ENCODE data around the gene DGKB.

DNA sequence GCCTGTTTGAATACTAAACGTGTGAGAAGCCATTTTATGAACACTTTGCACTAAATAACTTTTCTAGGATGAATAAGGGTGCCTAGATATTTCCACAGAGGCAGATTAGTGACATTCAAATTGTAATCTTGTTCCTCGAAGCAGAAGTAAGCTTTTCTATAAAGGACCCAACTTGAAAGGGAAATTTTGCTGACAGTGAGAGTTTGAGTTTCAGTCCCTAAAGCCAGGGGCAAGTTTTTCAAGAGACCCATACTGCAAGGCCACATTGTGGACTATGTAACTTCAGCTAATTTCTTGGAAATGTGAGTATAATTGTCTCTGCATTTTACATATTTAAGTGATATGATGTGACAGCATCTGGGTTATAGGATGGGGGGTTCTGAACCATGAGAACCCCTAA is 525.8 kb downstream of the DGKB start:
- TF ChIP-seq, protein P1, sequence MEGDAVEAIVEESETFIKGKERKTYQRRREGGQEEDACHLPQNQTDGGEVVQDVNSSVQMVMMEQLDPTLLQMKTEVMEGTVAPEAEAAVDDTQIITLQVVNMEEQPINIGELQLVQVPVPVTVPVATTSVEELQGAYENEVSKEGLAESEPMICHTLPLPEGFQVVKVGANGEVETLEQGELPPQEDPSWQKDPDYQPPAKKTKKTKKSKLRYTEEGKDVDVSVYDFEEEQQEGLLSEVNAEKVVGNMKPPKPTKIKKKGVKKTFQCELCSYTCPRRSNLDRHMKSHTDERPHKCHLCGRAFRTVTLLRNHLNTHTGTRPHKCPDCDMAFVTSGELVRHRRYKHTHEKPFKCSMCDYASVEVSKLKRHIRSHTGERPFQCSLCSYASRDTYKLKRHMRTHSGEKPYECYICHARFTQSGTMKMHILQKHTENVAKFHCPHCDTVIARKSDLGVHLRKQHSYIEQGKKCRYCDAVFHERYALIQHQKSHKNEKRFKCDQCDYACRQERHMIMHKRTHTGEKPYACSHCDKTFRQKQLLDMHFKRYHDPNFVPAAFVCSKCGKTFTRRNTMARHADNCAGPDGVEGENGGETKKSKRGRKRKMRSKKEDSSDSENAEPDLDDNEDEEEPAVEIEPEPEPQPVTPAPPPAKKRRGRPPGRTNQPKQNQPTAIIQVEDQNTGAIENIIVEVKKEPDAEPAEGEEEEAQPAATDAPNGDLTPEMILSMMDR (IDR thresholded peaks at IDR 0.05) = no peak
- TF ChIP-seq POLR2AphosphoS5 (IDR thresholded peaks at IDR 0.05) = no peak
- no peak for TF ChIP-seq POLR2A (IDR thresholded peaks at IDR 0.05)
- no peak for TF ChIP-seq EP300 (IDR thresholded peaks at IDR 0.05)

Data from gastroesophageal sphincter (tissue), 3 donors.